Thymus (tissue), 14 donors: ENCODE data around the gene BCAM. TPM values are rescaled to one million over a fixed set of nuclear protein-coding genes. Genes with fewer than 3 reads are reported as not detected.
"Not testable (repeated sequence)": the region's sequence is repeated elsewhere in the genome, so short reads cannot be mapped to it uniquely, and the experiment has no call there.

Experiments used
- DNase-seq, 9 donors: peaks; one replicate each; pipeline ENCODE4 v3.0.0-alpha.2; 2013; ENCODE audit warnings: low spot score in 9 of 9, low read depth in 6 of 9, missing footprints in 1 of 9
- H3K27ac ChIP-seq, 2 donors: one replicate each; pipeline ENCODE4 v1.5.1; 2013; ENCODE audit warnings: control low read depth in 1 of 2, low read depth in 1 of 2, low read length in 1 of 2, mild to moderate bottlenecking in 1 of 2, moderate library complexity in 1 of 2
- H3K27me3 ChIP-seq, 2 donors: one replicate each; pipeline ENCODE4 v1.5.1; 2013; ENCODE audit warnings: low read length in 1 of 2; ENCODE audit not compliant: control insufficient read depth in 2 of 2, insufficient read depth in 1 of 2
- H3K36me3 ChIP-seq, 2 donors: one replicate each; pipeline ENCODE4 v1.5.1; 2013; ENCODE audit warnings: low read length in 1 of 2, mild to moderate bottlenecking in 1 of 2, moderate library complexity in 1 of 2; ENCODE audit not compliant: control insufficient read depth in 2 of 2, insufficient read depth in 2 of 2
- H3K4me1 ChIP-seq, 2 donors: one replicate each; pipeline ENCODE4 v1.5.1; 2013; ENCODE audit warnings: low read length in 2 of 2; ENCODE audit not compliant: control insufficient read depth in 2 of 2, insufficient read depth in 2 of 2
- H3K4me3 ChIP-seq, 2 donors: one replicate each; pipeline ENCODE4 v1.5.1; 2013; ENCODE audit warnings: low read length in 2 of 2, control low read depth in 1 of 2, mild to moderate bottlenecking in 1 of 2
- H3K9me3 ChIP-seq, 2 donors: one replicate each; pipeline ENCODE4 v1.5.1; 2013; ENCODE audit warnings: low read length in 1 of 2, mild to moderate bottlenecking in 1 of 2; ENCODE audit not compliant: control insufficient read depth in 2 of 2, insufficient read depth in 1 of 2
- WGBS: extraction: QIAGEN DNeasy Blood & Tissue Kit; methylation state at CpG from one replicate; pipeline ENCODE4 v1.1.7; 2013; 5-methylcytosine and 5-hydroxymethylcytosine counted together
- long read RNA-seq, 10 donors: transcript quantifications; one replicate each; lab custom pipeline, GENCODE V29; 2026
- polyA plus RNA-seq: library from polyadenylated mRNA; stranded (reverse); fragments of 200-250 nt; gene quantifications from one replicate; pipeline ENCODE4 v1.2.3, GENCODE V29; 2013
- total RNA-seq: library from RNA; stranded (reverse); fragments of 120-200 nt; gene quantifications from one replicate; pipeline ENCODE4 v1.2.4, GENCODE V29; 2013
- donor health status: healthy.

The BCAM gene
- 11.2 TPM for total RNA-seq
- polyA plus RNA-seq, result 48.7 TPM
- long read RNA-seq, donor 1, partial matches to known transcripts, result 0 of 1 reads
- long read RNA-seq, donor 1, other reads (novel, unspliced or antisense), result 0 of 1 reads
- long read RNA-seq, donor 2, transcript BCAM-201 (15 exons, 2,453 nt), result major isoform, 19 of 21 reads
- long read RNA-seq, donor 2, partial matches to known transcripts, result 0 of 21 reads
- long read RNA-seq, donor 2, other reads (novel, unspliced or antisense), result 0 of 21 reads
- long read RNA-seq, donor 3, transcript BCAM-201 (15 exons, 2,453 nt), result major isoform, 6 of 6 reads
- long read RNA-seq, donor 3, partial matches to known transcripts, result 0 of 6 reads
- long read RNA-seq, donor 3, other reads (novel, unspliced or antisense), result 0 of 6 reads
- long read RNA-seq, donor 4, transcript BCAM-201 (15 exons, 2,453 nt), result major isoform, 5 of 6 reads
- long read RNA-seq, donor 4, partial matches to known transcripts, result 0 of 6 reads
- long read RNA-seq, donor 4, other reads (novel, unspliced or antisense), result 0 of 6 reads
- long read RNA-seq, donor 5, transcript BCAM-201 (15 exons, 2,453 nt), result major isoform, 27 of 58 reads
- long read RNA-seq, donor 5, partial matches to known transcripts, result 28 of 58 reads
- long read RNA-seq, donor 5, other reads (novel, unspliced or antisense), result 0 of 58 reads
- long read RNA-seq, donor 6, transcript BCAM-201 (15 exons, 2,453 nt), result major isoform, 9 of 9 reads
- long read RNA-seq, donor 6, partial matches to known transcripts, result 0 of 9 reads
- long read RNA-seq, donor 6, other reads (novel, unspliced or antisense), result 0 of 9 reads
- long read RNA-seq, donor 7, partial matches to known transcripts, result 6 of 7 reads
- long read RNA-seq, donor 7, other reads (novel, unspliced or antisense), result 0 of 7 reads
- long read RNA-seq, donor 8, partial matches to known transcripts, result 0 of 2 reads
- long read RNA-seq, donor 8, other reads (novel, unspliced or antisense), result 0 of 2 reads
- long read RNA-seq, donor 9, partial matches to known transcripts, result 0 of 2 reads
- long read RNA-seq, donor 9, other reads (novel, unspliced or antisense), result 0 of 2 reads
- long read RNA-seq, donor 10, transcript BCAM-201 (15 exons, 2,453 nt), result major isoform, 6 of 8 reads
- long read RNA-seq, donor 10, partial matches to known transcripts, result 0 of 8 reads
- long read RNA-seq, donor 10, other reads (novel, unspliced or antisense), result 0 of 8 reads

GRCh38 chr19:44808463-44809371 lies at the start of gene BCAM:
Gene BCAM, plus strand, starts transcription at chr19:44809103. Its CDS starts 22 bp downstream, at chr19:44809125.
- DNase-seq, result no peak
- Histone ChIP-seq H3K9me3 (peaks cover 0 to 8% of the 10 kb centered on the region in 2 donors), H3K36me3 (no peaks in the 10 kb centered on the region), H3K27ac (no peak within 1 kb of the TSS), H3K27me3 (peaks cover 0 to 37% of the 10 kb centered on the region in 2 donors), H3K4me1 (peaks cover 0 to 10% of the 10 kb centered on the region in 2 donors), H3K4me3 (peak within 1 kb of the TSS; percentile 20 to 24)
- 4% methylated on average over 59 of the region's 59 CpGs for WGBS

GRCh38 chr19:44762038-44762437 lies 46.9 kb upstream of the BCAM start:
- peaks cover 3 to 7% of the 10 kb centered on the region in 2 donors for H3K36me3 ChIP-seq
- WGBS, result 56% methylated on average over 8 of the region's 8 CpGs
- no peaks in the 10 kb centered on the region for H3K9me3 ChIP-seq
- no peak overlapping the region for H3K4me3 ChIP-seq
- peaks cover 0 to 3% of the 10 kb centered on the region in 2 donors for H3K4me1 ChIP-seq
- no peak overlapping the region for H3K27ac ChIP-seq
- no peaks in the 10 kb centered on the region for H3K27me3 ChIP-seq
- no peak for DNase-seq

- Histone ChIP-seq H3K27me3 (no peaks in the 10 kb centered on the region), H3K27ac (no peak overlapping the region), H3K4me1 (peaks cover 0 to 9% of the 10 kb centered on the region in 2 donors), H3K9me3 (peaks cover 0 to 2% of the 10 kb centered on the region in 2 donors), H3K4me3 (no peak overlapping the region), H3K36me3 (peaks cover 0 to 3% of the 10 kb centered on the region in 2 donors)
- 94% methylated on average over 22 of the region's 22 CpGs for WGBS
- DNase-seq, result no peak
These were observed 43.6 kb upstream of the BCAM start for GRCh38 chr19:44765033-44765948.

- H3K4me1 ChIP-seq, result peaks cover 0 to 13% of the 10 kb centered on the region in 2 donors
- 97% methylated on average over 3 of the region's 3 CpGs for WGBS
- no peaks in the 10 kb centered on the region for H3K36me3 ChIP-seq
- peaks cover 0 to 2% of the 10 kb centered on the region in 2 donors for H3K9me3 ChIP-seq
- no peak overlapping the region for H3K27ac ChIP-seq
- no peak overlapping the region for H3K4me3 ChIP-seq
- no peaks in the 10 kb centered on the region for H3K27me3 ChIP-seq
- no peak for DNase-seq
These were observed 43.0 kb upstream of the BCAM start for GRCh38 chr19:44765949-44766335.

- Histone ChIP-seq H3K9me3 (peaks cover 0 to 2% of the 10 kb centered on the region in 2 donors), H3K4me1 (peaks cover 0 to 13% of the 10 kb centered on the region in 2 donors), H3K27me3 (no peaks in the 10 kb centered on the region), H3K36me3 (no peaks in the 10 kb centered on the region), H3K4me3 (no peak overlapping the region), H3K27ac (peak overlapping the region in 1 of 2 donors; percentile 33)
- DNase-seq, result no peak
- 73% methylated on average over 11 of the region's 11 CpGs for WGBS
These were observed 41.4 kb upstream of the BCAM start for GRCh38 chr19:44767295-44768180.

- WGBS, result 24% methylated on average over 15 of the region's 15 CpGs
- Histone ChIP-seq H3K4me3 (no peak overlapping the region), H3K27ac (no peak overlapping the region), H3K36me3 (no peaks in the 10 kb centered on the region), H3K4me1 (peaks cover 0 to 13% of the 10 kb centered on the region in 2 donors), H3K27me3 (no peaks in the 10 kb centered on the region), H3K9me3 (peaks cover 0 to 2% of the 10 kb centered on the region in 2 donors)
- peak; percentile 75 to 96 (median 91) for DNase-seq
These were observed 38.2 kb upstream of the BCAM start for GRCh38 chr19:44770550-44771257.

GRCh38 chr19:44772144-44772543 lies 36.8 kb upstream of the BCAM start:
- WGBS, result 97% methylated on average over 18 of the region's 18 CpGs
- not testable (repeated sequence) for H3K36me3 ChIP-seq, H3K27me3 ChIP-seq, H3K9me3 ChIP-seq, H3K4me3 ChIP-seq, H3K27ac ChIP-seq, DNase-seq
- H3K4me1 ChIP-seq, result peaks cover 0 to 13% of the 10 kb centered on the region in 2 donors
